ENCODE data around the gene CREBL2. TPM values are rescaled to one million over a fixed set of nuclear protein-coding genes. Genes with fewer than 3 reads are reported as not detected.

Gene CREBL2
- total RNA-seq, 1 experiment from 2014 or later: 18.3 TPM

DNA sequence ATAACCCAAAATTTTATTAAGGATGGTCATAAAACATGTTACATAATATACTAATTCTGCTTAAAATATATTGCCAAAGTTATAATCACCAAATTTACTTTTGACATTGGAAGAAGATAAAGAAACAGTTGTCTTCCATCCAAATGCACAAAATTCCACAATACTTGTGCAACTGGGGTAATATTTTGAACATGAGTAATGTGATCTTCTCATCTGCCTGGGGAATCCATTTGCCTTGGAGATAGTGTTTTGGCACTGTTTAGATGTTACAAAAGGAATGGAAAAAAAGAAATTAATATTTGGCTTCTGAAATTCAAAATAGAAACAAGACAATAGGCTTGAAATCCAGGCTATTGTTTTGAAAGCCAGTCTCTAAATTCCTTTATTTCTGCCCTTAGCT, 75.2 kb downstream of the CREBL2 start:
- no peak for TF ChIP-seq CTCF (conservative IDR thresholded peaks at IDR 0.05)
- H3K27me3 Mint-ChIP-seq (ENCODE audit: low read depth): no peaks in the 10 kb centered on the region
- Histone ChIP-seq H3K18ac (ENCODE audit: insufficient read length, low read depth, low read length) (no peak overlapping the region), H3K23me2 (ENCODE audit: insufficient read length, low read depth, low read length, poor library complexity, severe bottlenecking) (peaks cover 3% of the 10 kb centered on the region), H2BK12ac (ENCODE audit: insufficient read length, low read depth, low read length) (no peak overlapping the region), H2BK20ac (ENCODE audit: low read depth, low read length, poor library complexity, severe bottlenecking) (no peak overlapping the region), H3K79me2 (ENCODE audit: insufficient read depth, low read length) (no peaks in the 10 kb centered on the region; the same call in 1 of the 2 replicates), H3K27ac (ENCODE audit: insufficient read length, low read depth, low read length) (no peak overlapping the region), H3K4me1 (ENCODE audit: insufficient read depth, low read length) (no peaks in the 10 kb centered on the region), H3K23ac (ENCODE audit: insufficient read length, low read depth, low read length) (no peak overlapping the region), H3K56ac (ENCODE audit: insufficient read length, low read depth, low read length) (no peak overlapping the region), H2AFZ (ENCODE audit: low read length) (no peak overlapping the region), H3K14ac (ENCODE audit: insufficient read depth, low read length) (no peak overlapping the region), H3K9ac (ENCODE audit: extremely low read depth, insufficient read length, low read length) (no peak overlapping the region), H2AK5ac (ENCODE audit: insufficient read length, low read length) (no peak overlapping the region), H2BK15ac (ENCODE audit: low read depth, low read length) (no peak overlapping the region), H2BK5ac (ENCODE audit: insufficient read length, low read length) (no peak overlapping the region), H4K20me1 (ENCODE audit: control insufficient read depth, insufficient read depth, insufficient read length) (no peaks in the 10 kb centered on the region), H4K8ac (replicated peaks; ENCODE audit: insufficient read length, low read depth, low read length) (no peak overlapping the region), H4K91ac (ENCODE audit: insufficient read length, low read depth, low read length) (no peak overlapping the region), H3K79me1 (ENCODE audit: insufficient read depth, low read depth, low read length, poor library complexity, severe bottlenecking) (no peaks in the 10 kb centered on the region), H3K9me3 (ENCODE audit: control insufficient read depth, low read depth, low read length) (no peaks in the 10 kb centered on the region), H3K27me3 (ENCODE audit: insufficient read depth, low read length) (no peaks in the 10 kb centered on the region), H4K5ac (ENCODE audit: insufficient read length, low read depth, low read length) (no peak overlapping the region), H2BK120ac (ENCODE audit: low read depth, low read length, poor library complexity, severe bottlenecking) (no peak overlapping the region), H3K4ac (ENCODE audit: low read depth, low read length) (no peak overlapping the region), H3K4me2 (ENCODE audit: insufficient read depth, insufficient read length, low read length) (no peak overlapping the region), H3T11ph (ENCODE audit: low read length) (no peak overlapping the region)
- H3K9me3 Mint-ChIP-seq: no peaks in the 10 kb centered on the region
- H3K27ac Mint-ChIP-seq: no peak overlapping the region
- H3K4me1 Mint-ChIP-seq: peaks cover 39% of the 10 kb centered on the region in 2 experiments
- peaks cover 0 to 4% (median 0%) of the 10 kb centered on the region in 3 experiments; a peak in 1 of 7 replicates for H3K36me3 Mint-ChIP-seq (ENCODE audit: insufficient read depth in 1 of 3, low read depth in 3 of 3)
- no peak overlapping the region for H3K4me3 Mint-ChIP-seq
- DNase-seq: no peak
